Glomerular visceral epithelial cell (primary cell): ENCODE measurements around the gene SH2D3A.
"Not testable (repeated sequence)": the region's sequence is repeated elsewhere in the genome, so short reads cannot be mapped to it uniquely, and the experiment has no call there.

ENCODE experiments used
- DNase-seq: peaks from one replicate; pipeline ENCODE4 v3.0.0-alpha.2; 2016; ENCODE audit errors: extremely low spot score

The SH2D3A gene

DNA sequence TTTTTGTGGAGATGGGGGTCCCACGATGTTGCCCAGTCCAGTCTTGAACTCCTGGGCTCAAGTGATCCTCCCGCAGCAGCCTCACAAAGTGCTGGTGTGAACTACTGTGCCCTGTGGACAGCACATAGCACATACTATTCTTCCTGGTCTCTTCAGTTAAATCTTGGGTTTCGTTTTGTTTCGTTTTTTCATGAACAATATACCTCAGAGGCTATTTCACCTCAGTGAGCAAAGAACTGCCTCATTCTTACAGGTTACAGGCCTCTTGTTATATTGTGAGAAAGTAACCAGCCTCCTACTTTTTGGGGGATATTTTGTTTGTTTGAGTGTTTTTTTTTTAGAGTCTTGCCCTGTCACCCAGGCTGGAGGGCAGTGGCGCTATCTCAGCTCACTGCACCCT lies 45.5 kb downstream of the SH2D3A start:
- DNase-seq, result no peak

DNA sequence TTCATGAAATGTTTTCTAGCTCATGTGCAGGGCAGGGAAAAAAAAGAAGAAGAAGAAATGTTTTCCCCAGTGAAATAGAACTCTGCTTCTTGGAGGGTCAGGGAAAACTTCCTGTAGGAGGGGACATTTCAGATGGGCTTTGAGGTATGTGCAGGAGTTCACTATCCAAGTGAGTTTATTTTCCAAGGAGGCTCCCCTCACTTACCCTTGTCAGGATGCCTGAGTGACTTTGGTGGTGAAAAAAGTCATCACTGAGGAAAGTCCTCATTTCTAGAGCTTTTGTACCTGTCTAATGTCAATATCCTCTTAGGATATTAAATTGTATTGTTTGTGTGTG lies 46.1 kb downstream of the SH2D3A start:
- DNase-seq, result no peak

DNA sequence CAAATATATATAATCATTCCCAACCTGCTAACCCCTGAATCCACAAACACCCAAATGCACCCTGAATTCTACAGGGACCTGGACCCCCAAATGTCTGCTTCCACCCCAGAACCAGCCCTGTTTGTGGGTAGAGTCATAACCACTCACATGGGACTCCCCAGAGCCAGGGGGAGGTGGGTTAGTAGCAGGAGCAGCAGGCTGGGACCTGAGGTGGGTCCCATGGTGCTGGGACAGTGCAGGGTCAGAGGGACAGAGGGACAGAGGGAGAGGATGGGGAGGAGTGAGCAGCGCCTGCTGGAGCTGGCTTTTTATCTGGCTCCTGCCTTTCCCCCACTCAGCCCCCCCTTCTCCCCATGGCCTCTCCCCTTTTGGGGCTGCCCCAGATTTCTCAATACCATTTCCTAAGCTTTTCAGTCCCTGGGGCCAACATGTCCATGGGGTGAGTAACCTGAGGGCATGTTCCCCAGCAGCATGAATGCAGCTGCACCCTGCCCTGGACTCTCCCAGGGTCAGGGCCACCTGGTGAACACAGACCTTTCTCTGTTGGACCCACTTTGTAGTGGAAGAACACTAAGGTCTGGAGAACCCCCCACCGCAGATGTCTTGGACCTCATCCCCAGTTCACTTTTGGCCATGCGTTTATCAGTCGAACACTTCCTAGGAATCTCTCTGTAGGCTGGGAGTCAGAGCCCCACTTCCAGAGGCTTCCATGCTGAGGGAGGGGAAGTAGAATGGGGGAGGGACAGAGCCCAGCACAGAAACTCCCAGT lies 46.7 kb downstream of the SH2D3A start, which contains the start of gene C3:
C3 (minus strand) TSS at position 282 of the 769 bp plus-strand sequence; CDS start at position 221, 61 bp downstream.
- DNase-seq, result peak; percentile 86

GRCh38 chr19:6719992-6720368 lies 47.3 kb downstream of the SH2D3A start:
- DNase-seq, result no peak

GRCh38 chr19:6719540-6719861 lies 47.7 kb downstream of the SH2D3A start:
- no peak for DNase-seq

GRCh38 chr19:6718741-6719539 lies 48.3 kb downstream of the SH2D3A start:
- DNase-seq, result peak; percentile 26

GRCh38 chr19:6718111-6718740 lies 49.0 kb downstream of the SH2D3A start:
- no peak for DNase-seq

DNA sequence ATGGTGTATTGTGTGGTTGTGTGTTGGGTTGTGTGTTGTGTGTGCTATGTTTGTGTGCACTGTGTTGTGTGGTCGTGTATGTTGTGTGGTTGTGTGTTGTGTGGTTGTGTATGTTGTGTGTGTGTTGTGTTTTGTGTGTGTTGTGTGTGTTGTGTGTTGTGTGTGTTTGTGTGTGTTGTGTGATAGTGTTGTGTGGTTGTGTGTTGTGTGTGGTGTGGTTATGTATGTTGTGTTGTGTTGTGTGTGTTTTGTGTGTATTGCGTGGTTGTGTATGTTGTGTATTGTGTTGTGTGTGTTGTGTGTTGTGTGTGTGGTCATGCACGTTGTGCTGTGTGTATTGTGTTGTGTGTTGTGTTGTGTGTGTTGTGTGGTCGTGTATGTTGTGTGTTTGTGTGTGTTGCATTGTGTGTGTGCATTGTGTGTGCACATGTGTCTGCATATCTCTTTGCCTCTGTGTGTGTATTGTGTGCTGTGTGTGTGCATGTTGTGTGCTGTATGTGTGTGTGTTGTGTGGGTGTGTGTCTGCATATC lies 49.7 kb downstream of the SH2D3A start:
- DNase-seq, result no peak

GRCh38 chr19:6717036-6717435 lies 50.2 kb downstream of the SH2D3A start:
- DNase-seq, result no peak

DNA sequence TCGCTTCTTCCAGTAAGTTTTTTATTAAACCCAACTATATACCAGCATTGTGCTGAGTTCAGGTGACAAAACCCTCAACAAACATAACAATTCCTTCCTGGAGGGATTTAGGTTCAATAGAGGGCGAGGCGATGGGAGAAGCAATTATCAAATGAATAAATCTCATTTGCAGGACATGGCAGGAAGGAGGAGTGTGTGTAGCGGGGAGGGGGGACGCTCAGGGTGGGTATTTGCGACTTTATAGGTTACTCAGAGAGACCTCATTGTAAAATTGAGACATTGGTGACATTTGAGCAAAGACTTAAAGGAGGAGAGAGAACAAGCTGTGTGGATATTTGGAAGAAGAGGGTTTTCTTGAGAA lies 50.6 kb downstream of the SH2D3A start:
- no peak for DNase-seq

GRCh38 chr19:6714749-6715555 lies 52.3 kb downstream of the SH2D3A start:
- no peak for DNase-seq

DNA sequence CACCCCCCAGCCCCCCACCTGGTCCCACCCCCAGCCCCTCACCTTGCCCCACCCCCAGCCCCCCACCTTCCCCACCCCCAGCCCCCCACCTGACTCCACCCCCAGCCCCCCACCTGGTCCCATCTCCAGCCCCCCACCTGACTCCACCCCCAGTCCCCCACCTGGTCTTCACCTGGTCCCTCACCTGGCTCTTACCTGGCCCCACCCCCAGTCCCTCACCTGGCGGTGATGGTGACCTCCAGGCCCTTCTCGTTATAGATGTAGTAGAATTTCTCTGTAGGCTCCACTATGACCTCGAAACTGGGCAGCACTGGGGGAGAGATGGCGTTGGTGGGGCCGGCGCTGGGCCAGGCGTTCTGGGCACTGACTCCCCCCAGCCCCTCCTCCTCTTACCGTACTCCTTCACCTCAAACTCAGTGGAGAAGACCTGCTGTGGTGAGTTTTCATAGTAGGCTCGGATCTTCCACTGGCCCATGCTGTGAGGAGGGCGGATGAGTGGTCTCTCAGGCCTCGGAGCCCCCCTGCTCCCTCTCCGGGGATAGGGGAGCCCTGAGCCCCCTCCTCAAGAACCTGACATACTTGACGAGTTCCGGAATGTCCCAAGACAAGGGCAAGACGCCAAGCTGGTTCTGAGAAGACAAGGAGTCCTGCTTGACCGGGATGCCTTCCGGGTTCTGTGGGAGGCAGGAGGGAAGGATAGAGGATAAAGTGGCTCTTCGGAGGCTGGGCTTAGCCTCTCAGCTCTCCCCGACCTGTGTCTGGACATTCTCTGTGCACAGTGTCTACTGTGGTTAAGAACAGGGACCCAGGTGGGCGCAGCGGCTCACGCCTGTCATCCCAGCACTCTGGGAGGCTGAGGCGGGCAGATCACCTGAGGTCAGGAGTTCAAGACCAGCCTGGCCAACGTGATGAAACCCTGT lies 53.2 kb downstream of the SH2D3A start:
- DNase-seq, result no peak

GRCh38 chr19:6712692-6713670 lies 54.3 kb downstream of the SH2D3A start:
- DNase-seq, result no peak

DNA sequence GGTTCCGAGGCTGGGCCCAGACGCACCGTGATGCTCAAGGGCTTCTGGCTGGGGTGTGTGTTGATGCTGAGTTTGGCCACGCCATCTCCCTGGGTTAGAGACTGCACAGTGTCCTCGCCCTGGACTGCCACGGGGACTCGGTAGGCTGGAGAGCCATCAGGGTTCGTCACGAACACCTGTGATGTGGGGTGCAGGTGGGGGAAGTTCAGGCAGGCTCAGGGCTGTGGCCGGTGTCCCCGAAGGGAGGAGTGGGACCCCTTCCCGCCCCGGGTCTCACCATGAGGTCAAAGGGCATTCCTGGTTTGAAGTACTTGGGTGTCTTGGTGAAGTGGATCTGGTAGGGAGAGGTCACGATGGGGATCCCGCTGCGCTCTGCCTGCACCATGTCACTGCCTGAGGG lies 55.0 kb downstream of the SH2D3A start:
- DNase-seq, result no peak

DNA sequence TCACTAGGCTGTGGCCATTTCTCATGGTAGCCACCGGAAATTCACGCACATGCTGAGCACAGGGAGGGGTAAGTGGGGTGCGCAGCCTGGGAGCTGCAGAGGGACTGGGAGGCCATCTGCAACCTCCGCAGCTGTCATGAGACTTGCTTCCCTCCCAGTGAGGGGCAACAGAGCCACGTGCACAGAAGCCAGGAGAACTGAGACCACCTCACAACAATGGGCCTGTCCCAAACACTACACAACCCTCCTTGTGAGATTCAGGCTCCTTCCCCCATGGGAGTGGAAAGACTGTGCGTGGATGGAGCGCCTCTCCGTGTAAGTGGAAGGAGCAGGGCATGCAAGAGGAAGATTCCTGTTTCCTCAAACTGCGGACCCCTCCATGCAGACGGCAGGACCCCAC lies 55.6 kb downstream of the SH2D3A start:
- DNase-seq, result no peak

GRCh38 chr19:6711078-6711361 lies 56.2 kb downstream of the SH2D3A start:
- DNase-seq, result no peak

DNA sequence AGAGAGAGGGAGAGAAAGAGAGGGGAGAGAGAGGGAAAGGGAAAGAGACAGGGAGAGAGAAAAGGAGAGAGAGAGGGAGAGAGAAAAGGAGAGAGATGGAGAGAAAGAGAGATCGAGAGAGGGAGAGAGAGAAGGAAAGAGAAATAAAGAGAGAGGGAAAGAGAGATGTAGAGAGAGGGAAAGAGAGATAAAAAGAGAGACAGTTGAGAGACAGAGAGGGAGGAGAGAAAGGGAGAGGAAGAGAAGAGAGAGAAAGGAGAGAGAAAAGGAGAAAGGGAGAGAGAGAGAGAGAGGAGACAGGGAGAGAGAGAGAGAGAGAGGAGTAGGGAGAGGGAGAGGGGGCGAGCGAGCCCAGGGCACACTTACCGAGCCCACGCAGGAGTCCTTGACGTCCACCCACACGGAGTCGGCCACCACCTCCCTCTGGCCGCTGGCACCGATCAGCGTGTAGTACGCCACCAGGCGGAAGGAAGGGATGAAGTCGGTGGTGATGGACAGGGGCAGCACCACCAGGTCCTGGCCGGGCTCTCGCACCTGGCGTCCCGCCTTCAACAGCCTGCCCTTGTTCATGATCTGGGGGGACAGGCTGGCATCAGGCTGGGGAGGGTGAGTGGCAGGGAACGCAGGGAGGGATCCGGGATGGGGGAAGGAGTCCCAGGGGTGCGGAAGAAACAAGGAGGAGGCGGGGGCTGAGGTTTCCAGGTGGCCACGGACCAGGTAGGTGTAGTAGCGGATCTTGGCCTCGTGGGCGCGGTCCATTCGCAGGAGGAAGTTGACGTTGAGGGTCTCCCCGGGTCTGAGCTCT lies 56.8 kb downstream of the SH2D3A start:
- DNase-seq, result no peak

- no peak for DNase-seq
Measured at GRCh38 chr19:6709549-6709948, 57.7 kb downstream of the SH2D3A start.

- DNase-seq, result not testable (repeated sequence)
Measured at GRCh38 chr19:6708913-6709312, 58.3 kb downstream of the SH2D3A start.
